ENCODE measurements around the gene NHERF1.

The NHERF1 gene

GRCh38 chr17:74734256-74734655 is 14.2 kb upstream of the NHERF1 start:
- no peak for FAIRE-seq
- DNase-seq (ENCODE audit: insufficient read length), result no peak
- TF ChIP-seq TAF1 (IDR thresholded peaks at IDR 0.05; ENCODE audit: borderline replicate concordance, low read depth, low read length), result no peak
- TF ChIP-seq POLR2A (IDR thresholded peaks at IDR 0.05; ENCODE audit: low read depth, low read length), result no peak
- no peak for TF ChIP-seq POLR2AphosphoS5 (IDR thresholded peaks at IDR 0.05; ENCODE audit: low read depth, low read length)

- TF ChIP-seq POLR2AphosphoS5 (IDR thresholded peaks at IDR 0.05; ENCODE audit: low read depth, low read length), result no peak
- TF ChIP-seq POLR2A (IDR thresholded peaks at IDR 0.05; ENCODE audit: low read depth, low read length), result no peak
- no peak for TF ChIP-seq TAF1 (IDR thresholded peaks at IDR 0.05; ENCODE audit: borderline replicate concordance, low read depth, low read length)
- peak; percentile 69 for FAIRE-seq
- peak; percentile 53 for DNase-seq (ENCODE audit: insufficient read length)
These were observed 11.7 kb upstream of the NHERF1 start, which contains the start of gene RAB37 for GRCh38 chr17:74736513-74737298. TSS of gene RAB37 (plus strand) at chr17:74737256. CDS start at chr17:74737273, 17 bp downstream.

- DNase-seq (ENCODE audit: insufficient read length) (no peak), FAIRE-seq (peak; percentile 38)
- TF ChIP-seq POLR2A (IDR thresholded peaks at IDR 0.05; ENCODE audit: low read depth, low read length) (no peak), TAF1 (IDR thresholded peaks at IDR 0.05; ENCODE audit: borderline replicate concordance, low read depth, low read length) (no peak), POLR2AphosphoS5 (IDR thresholded peaks at IDR 0.05; ENCODE audit: low read depth, low read length) (no peak)
These were observed 11.0 kb upstream of the NHERF1 start for GRCh38 chr17:74737299-74738050.

- TF ChIP-seq TAF1 (IDR thresholded peaks at IDR 0.05; ENCODE audit: borderline replicate concordance, low read depth, low read length), result no peak
- no peak; the same call in 1 of the 2 replicates for TF ChIP-seq POLR2A (IDR thresholded peaks at IDR 0.05; ENCODE audit: low read depth, low read length)
- TF ChIP-seq POLR2AphosphoS5 (IDR thresholded peaks at IDR 0.05; ENCODE audit: low read depth, low read length), result peak; percentile 59; the same call in 1 of the 2 replicates
- peak; percentile 87 for DNase-seq (ENCODE audit: insufficient read length)
- FAIRE-seq, result peak; percentile 82
These were observed 10.1 kb upstream of the NHERF1 start for GRCh38 chr17:74738051-74738996.

- FAIRE-seq, result no peak
- TF ChIP-seq POLR2AphosphoS5 (IDR thresholded peaks at IDR 0.05; ENCODE audit: low read depth, low read length), result no peak
- no peak for TF ChIP-seq POLR2A (IDR thresholded peaks at IDR 0.05; ENCODE audit: low read depth, low read length)
- TF ChIP-seq TAF1 (IDR thresholded peaks at IDR 0.05; ENCODE audit: borderline replicate concordance, low read depth, low read length), result no peak
- no peak for DNase-seq (ENCODE audit: insufficient read length)
These were observed 9.1 kb upstream of the NHERF1 start for GRCh38 chr17:74739227-74739831.

- FAIRE-seq, result no peak
- TF ChIP-seq POLR2AphosphoS5 (IDR thresholded peaks at IDR 0.05; ENCODE audit: low read depth, low read length) (no peak), POLR2A (IDR thresholded peaks at IDR 0.05; ENCODE audit: low read depth, low read length) (no peak), TAF1 (IDR thresholded peaks at IDR 0.05; ENCODE audit: borderline replicate concordance, low read depth, low read length) (no peak)
- DNase-seq (ENCODE audit: insufficient read length), result no peak
These were observed 8.3 kb upstream of the NHERF1 start for GRCh38 chr17:74740173-74740572.

GRCh38 chr17:74740641-74741387 is 7.6 kb upstream of the NHERF1 start:
- TF ChIP-seq POLR2AphosphoS5 (IDR thresholded peaks at IDR 0.05; ENCODE audit: low read depth, low read length), result no peak
- no peak for TF ChIP-seq POLR2A (IDR thresholded peaks at IDR 0.05; ENCODE audit: low read depth, low read length)
- no peak for TF ChIP-seq TAF1 (IDR thresholded peaks at IDR 0.05; ENCODE audit: borderline replicate concordance, low read depth, low read length)
- FAIRE-seq (no peak), DNase-seq (ENCODE audit: insufficient read length) (no peak)

- FAIRE-seq (peak; percentile 87), DNase-seq (ENCODE audit: insufficient read length) (peak; percentile 60)
- TF ChIP-seq TAF1 (IDR thresholded peaks at IDR 0.05; ENCODE audit: borderline replicate concordance, low read depth, low read length) (no peak), POLR2A (IDR thresholded peaks at IDR 0.05; ENCODE audit: low read depth, low read length) (0 out of 2 replicates have a peak, but pooled peaks have one; percentile 16)
These were observed 6.3 kb upstream of the NHERF1 start for GRCh38 chr17:74742153-74742515.

- TF ChIP-seq POLR2AphosphoS5 (IDR thresholded peaks at IDR 0.05; ENCODE audit: low read depth, low read length) (no peak), POLR2A (IDR thresholded peaks at IDR 0.05; ENCODE audit: low read depth, low read length) (no peak), TAF1 (IDR thresholded peaks at IDR 0.05; ENCODE audit: borderline replicate concordance, low read depth, low read length) (no peak)
- DNase-seq (ENCODE audit: insufficient read length) (no peak), FAIRE-seq (no peak)
These were observed 5.4 kb upstream of the NHERF1 start for GRCh38 chr17:74742978-74743545.

GRCh38 chr17:74743755-74744154 is 4.7 kb upstream of the NHERF1 start:
- FAIRE-seq (no peak), DNase-seq (ENCODE audit: insufficient read length) (no peak)
- TF ChIP-seq POLR2AphosphoS5 (IDR thresholded peaks at IDR 0.05; ENCODE audit: low read depth, low read length) (no peak), TAF1 (IDR thresholded peaks at IDR 0.05; ENCODE audit: borderline replicate concordance, low read depth, low read length) (no peak), POLR2A (IDR thresholded peaks at IDR 0.05; ENCODE audit: low read depth, low read length) (no peak)

Data from GM12892 (cell line).